GM19463 (cell line): Measurements from ENCODE around the gene CELF5.
"Not testable (repeated sequence)": the region's sequence is repeated elsewhere in the genome, so short reads cannot be mapped to it uniquely, and the experiment has no call there.

Experiments used
- ATAC-seq: cut with Tn5 transposase; IDR thresholded peaks from one replicate; pipeline ENCODE4 v1.9.1; 2021; ENCODE audit warnings: mild to moderate bottlenecking, moderate library complexity; ENCODE audit not compliant: unreplicated experiment

Gene CELF5

GRCh38 chr19:3289971-3290569 is 65.6 kb downstream of the CELF5 start:
- ATAC-seq, result no peak

- ATAC-seq, result not testable (repeated sequence)
Measured at GRCh38 chr19:3290858-3291257, 66.4 kb downstream of the CELF5 start.

GRCh38 chr19:3291644-3292043 is 67.2 kb downstream of the CELF5 start:
- no peak for ATAC-seq

GRCh38 chr19:3292958-3293529 is 68.6 kb downstream of the CELF5 start:
- ATAC-seq, result no peak

GRCh38 chr19:3293560-3293959 is 69.1 kb downstream of the CELF5 start:
- ATAC-seq, result no peak

- ATAC-seq, result no peak
Measured at GRCh38 chr19:3294080-3294850, 69.8 kb downstream of the CELF5 start.

- ATAC-seq, result no peak
Measured at GRCh38 chr19:3295581-3295980, 71.1 kb downstream of the CELF5 start.

- ATAC-seq, result no peak
Measured at GRCh38 chr19:3296034-3296433, 71.6 kb downstream of the CELF5 start.

GRCh38 chr19:3296446-3296845 is 72.0 kb downstream of the CELF5 start:
- ATAC-seq, result no peak

GRCh38 chr19:3298853-3299449 is 74.5 kb downstream of the CELF5 start:
- ATAC-seq, result no peak

- ATAC-seq, result not testable (repeated sequence)
Measured at GRCh38 chr19:3300566-3300965, 76.1 kb downstream of the CELF5 start.

- ATAC-seq, result no peak
Measured at GRCh38 chr19:3302755-3303154, 78.3 kb downstream of the CELF5 start.

GRCh38 chr19:3304871-3305423 is 80.5 kb downstream of the CELF5 start:
- no peak for ATAC-seq

- no peak for ATAC-seq
Measured at GRCh38 chr19:3309724-3310123, 85.3 kb downstream of the CELF5 start.

- no peak for ATAC-seq
Measured at GRCh38 chr19:3310280-3310679, 85.8 kb downstream of the CELF5 start.

GRCh38 chr19:3310711-3311110 is 86.2 kb downstream of the CELF5 start:
- ATAC-seq, result no peak

- ATAC-seq, result no peak
Measured at GRCh38 chr19:3313199-3313575, 88.7 kb downstream of the CELF5 start.

GRCh38 chr19:3314962-3315675 is 90.7 kb downstream of the CELF5 start:
- no peak for ATAC-seq

- ATAC-seq, result no peak
Measured at GRCh38 chr19:3315676-3315973, 91.2 kb downstream of the CELF5 start.

- ATAC-seq, result no peak
Measured at GRCh38 chr19:3316132-3316648, 91.7 kb downstream of the CELF5 start.

- ATAC-seq, result no peak
Measured at GRCh38 chr19:3316659-3317207, 92.3 kb downstream of the CELF5 start.
